Heart left ventricle (tissue), 13 donors: ENCODE results near the gene EMC10.

Experiments used
- CTCF ChIP-seq, 12 donors: fragments of 200-600 bp; sonication (generic) in 4 of 12; IDR thresholded peaks; one replicate each; pipeline versions ENCODE4 v1.5.0 to v1.8.0; 2018 to 2022; ENCODE audit warnings: antibody characterized with exemption in 12 of 12, mild to moderate bottlenecking in 5 of 12
- POLR2A ChIP-seq, 2 donors: fragments of 450-650 bp; IDR thresholded peaks; one replicate each; pipeline ENCODE4 v1.6.1; 2017; ENCODE audit warnings: antibody characterized with exemption in 2 of 2, mild to moderate bottlenecking in 2 of 2, moderate library complexity in 2 of 2
- donor health status: ischemic (EF 13 %, LVEDD 7.1; RV severe dilation, severe dysfunction).
- donor health status: DM: no; HTN: yes; CAD: no.
- donor health status: DM: no; HTN: no; CAD: no.
- donor health status: ischemic (EF 25% LVEDD 6.9; RV normal size, moderate dysfunction).
- donor health status: ischemic (EF 25% LVEDD 5.7; RV mildly dilated, moderate dysfunction).
- donor health status: ischemic (EF 35%, LVEDD 5.7; RV mildly dilated, moderate dysfunction).
- donor health status: nonischemic (EF 11% LVEDD 7.7; RV severe dilation, severe dysfunction).
- donor health status: DM: yes; HTN: yes; CAD: no.
- donor health status: PGD.
- donor health status: ischemic (EF 29% LVEDD 5.4; RV normal size, mild dysfunction).
- donor health status: nonischemic (EF 23%, LVEDD 6.1; RV moderate dilation, normal function).

- TF ChIP-seq POLR2A (IDR thresholded peaks at IDR 0.05) (no peak), CTCF (IDR thresholded peaks at IDR 0.05) (no peak)
Measured at GRCh38 chr19:50459067-50459456, 17.2 kb upstream of the EMC10 start.
